Sigmoid colon (tissue), 7 donors: ENCODE data around the gene NKAIN4. TPM values are rescaled to one million over a fixed set of nuclear protein-coding genes. Genes with fewer than 3 reads are reported as not detected.

Experiments
- DNase-seq: peaks from one replicate; pipeline ENCODE4 v3.0.0-alpha.2; 2019
- H3K27ac ChIP-seq, 4 donors: fragments of 200-600 bp; sonication (generic); one replicate each; pipeline ENCODE4 v1.5.1; 2016 to 2019; ENCODE audit warnings: mild to moderate bottlenecking in 1 of 4
- H3K27me3 ChIP-seq, 3 donors: fragments of 200-600 bp; sonication (generic); one replicate each; pipeline ENCODE4 v1.5.1; 2019; ENCODE audit warnings: mild to moderate bottlenecking in 1 of 3
- H3K36me3 ChIP-seq, 4 donors: fragments of 200-600 bp; sonication (generic); one replicate each; pipeline ENCODE4 v1.5.1; 2016 to 2019
- H3K4me1 ChIP-seq, 4 donors: fragments of 200-600 bp; sonication (generic); one replicate each; pipeline ENCODE4 v1.5.1; 2017 to 2019
- H3K4me3 ChIP-seq, 4 donors: fragments of 200-600 bp; sonication (generic); one replicate each; pipeline ENCODE4 v1.5.1; 2017 to 2019; ENCODE audit warnings: mild to moderate bottlenecking in 2 of 4, moderate library complexity in 1 of 4
- H3K9me3 ChIP-seq, 4 donors: fragments of 200-600 bp in 3 of 4; sonication (generic) in 3 of 4; one replicate each; pipeline versions ENCODE4 v1.5.1 to v1.6.1; 2013 to 2019
- CTCF ChIP-seq, 4 experiments: fragments of 450-650 bp in 3 of 4; fragments of 200-600 bp in 1 of 4; IDR thresholded peaks; one replicate each; pipeline ENCODE4 v1.5.1; 2016 to 2019; ENCODE audit warnings: antibody characterized with exemption in 4 of 4, mild to moderate bottlenecking in 3 of 4, moderate library complexity in 2 of 4
- EP300 ChIP-seq, 4 donors: sonication (generic); formaldehyde crosslinking; IDR thresholded peaks; one replicate each; pipeline ENCODE4 v1.6.1; 2017; ENCODE audit warnings: antibody characterized with exemption in 4 of 4
- POLR2A ChIP-seq, 2 donors: fragments of 450-650 bp; IDR thresholded peaks; one replicate each; pipeline ENCODE4 v1.6.1; 2016; ENCODE audit warnings: antibody characterized with exemption in 2 of 2, mild to moderate bottlenecking in 2 of 2, moderate library complexity in 2 of 2
- POLR2AphosphoS5 ChIP-seq, 4 donors: sonication (generic); formaldehyde crosslinking; IDR thresholded peaks; one replicate each; pipeline ENCODE4 v1.6.1; 2017; ENCODE audit warnings: antibody characterized with exemption in 4 of 4
- WGBS, 2 donors: extraction: QIAGEN DNeasy Blood & Tissue Kit; methylation state at CpG; one replicate each; pipeline ENCODE4 v1.1.7; 2013; 5-methylcytosine and 5-hydroxymethylcytosine counted together
- intact Hi-C: fragments of 100-400 bp; cut with DNase I; formaldehyde crosslinking; loops from one replicate; pipeline ENCODE4 v1.15.1; 2023
- polyA plus RNA-seq, 3 donors: library from polyadenylated mRNA; stranded (reverse); fragments of 200-250 nt; gene quantifications; one replicate each; pipeline ENCODE4 v1.2.3, GENCODE V29; 2013
- total RNA-seq, 4 donors: library from RNA; depleted of rRNA; stranded (reverse); fragments of >200 nt; gene quantifications; one replicate each; pipeline ENCODE4 v1.1.0, GENCODE V29; 2016
- donor health status: healthy with polysubstance abuse.
- donor health status: Bipolar disorder and iron deficiency.
- donor health status: healthy.

NKAIN4 gene
- total and polyA plus RNA-seq, 7 donors, result 0.33 to 4.4 (median 0.95) TPM; not detected in 2

- Histone ChIP-seq H3K36me3 (peaks cover 0 to 24% (median 5%) of the 10 kb centered on the region in 4 donors), H3K4me3 (no peak overlapping the region), H3K27ac (no peak overlapping the region), H3K9me3 (no peaks in the 10 kb centered on the region), H3K27me3 (no peaks in the 10 kb centered on the region), H3K4me1 (peaks cover 0 to 30% (median 25%) of the 10 kb centered on the region in 4 donors)
- DNase-seq, result no peak
- intact Hi-C loops, result no loop called here
- WGBS, 2 donors, result 83 to 87% methylated on average over 4 of the region's 4 CpGs
- TF ChIP-seq EP300 (IDR thresholded peaks at IDR 0.05), result no peak
- no peak for TF ChIP-seq POLR2A (IDR thresholded peaks at IDR 0.05)
- no peak for TF ChIP-seq POLR2AphosphoS5 (IDR thresholded peaks at IDR 0.05)
- no peak for TF ChIP-seq CTCF (IDR thresholded peaks at IDR 0.05)
Measured at GRCh38 chr20:63194797-63195173, 59.5 kb downstream of the NKAIN4 start.

- H3K36me3 ChIP-seq, result peaks cover 0 to 20% (median 5%) of the 10 kb centered on the region in 4 donors
Measured at GRCh38 chr20:63194007-63194796, 60.1 kb downstream of the NKAIN4 start.

GRCh38 chr20:63192721-63193120 lies 61.5 kb downstream of the NKAIN4 start:
- no peaks in the 10 kb centered on the region for H3K9me3 ChIP-seq
- WGBS, 2 donors, result 91 to 93% methylated on average over 21 of the region's 21 CpGs
- no peak for TF ChIP-seq POLR2A (IDR thresholded peaks at IDR 0.05)
- no peak for TF ChIP-seq POLR2AphosphoS5 (IDR thresholded peaks at IDR 0.05)
- no peak for TF ChIP-seq EP300 (IDR thresholded peaks at IDR 0.05)
- no peak for TF ChIP-seq CTCF (IDR thresholded peaks at IDR 0.05)
- intact Hi-C loops, result no loop called here
- no peak overlapping the region for H3K4me3 ChIP-seq
- DNase-seq, result no peak
- H3K36me3 ChIP-seq, result peaks cover 0 to 20% (median 5%) of the 10 kb centered on the region in 4 donors
- peaks cover 0 to 13% (median 12%) of the 10 kb centered on the region in 4 donors for H3K4me1 ChIP-seq
- no peak overlapping the region for H3K27ac ChIP-seq
- no peaks in the 10 kb centered on the region for H3K27me3 ChIP-seq

More at GRCh38 chr20:63194007-63194796, 60.1 kb downstream of the NKAIN4 start:
- TF ChIP-seq EP300 (IDR thresholded peaks at IDR 0.05) (no peak), POLR2AphosphoS5 (IDR thresholded peaks at IDR 0.05) (no peak), POLR2A (IDR thresholded peaks at IDR 0.05) (no peak), CTCF (IDR thresholded peaks at IDR 0.05) (no peak)
- intact Hi-C loops, result no loop called here
- Histone ChIP-seq H3K4me3 (no peak overlapping the region), H3K9me3 (no peaks in the 10 kb centered on the region), H3K27me3 (no peaks in the 10 kb centered on the region), H3K4me1 (peaks cover 0 to 26% (median 25%) of the 10 kb centered on the region in 4 donors), H3K27ac (no peak overlapping the region)
- DNase-seq, result no peak
- 56 to 79% methylated on average over 14 of the region's 14 CpGs for WGBS, 2 donors

- intact Hi-C loops, result no loop called here
- Histone ChIP-seq H3K9me3 (no peaks in the 10 kb centered on the region), H3K27ac (no peak overlapping the region), H3K4me1 (peaks cover 0 to under 1% (median 0%) of the 10 kb centered on the region in 4 donors), H3K36me3 (peaks cover 0 to 20% (median 5%) of the 10 kb centered on the region in 4 donors), H3K4me3 (no peak overlapping the region), H3K27me3 (no peaks in the 10 kb centered on the region)
- WGBS, 2 donors, result 18 to 65% methylated on average over 14 of the region's 14 CpGs
- TF ChIP-seq POLR2A (IDR thresholded peaks at IDR 0.05), result no peak
- no peak for TF ChIP-seq EP300 (IDR thresholded peaks at IDR 0.05)
- TF ChIP-seq CTCF (IDR thresholded peaks at IDR 0.05), result no peak
- TF ChIP-seq POLR2AphosphoS5 (IDR thresholded peaks at IDR 0.05), result no peak
- DNase-seq, result no peak
Measured at GRCh38 chr20:63191400-63191799, 62.9 kb downstream of the NKAIN4 start.
